GM18868 (cell line): ENCODE data around the gene MYBL2.
"Not testable (repeated sequence)": the region's sequence is repeated elsewhere in the genome, so short reads cannot be mapped to it uniquely, and the experiment has no call there.

Experiments used
- ATAC-seq: cut with Tn5 transposase; IDR thresholded peaks from one replicate; pipeline ENCODE4 v1.9.1; 2021; ENCODE audit warnings: mild to moderate bottlenecking, moderate library complexity; ENCODE audit not compliant: unreplicated experiment

MYBL2 gene

DNA sequence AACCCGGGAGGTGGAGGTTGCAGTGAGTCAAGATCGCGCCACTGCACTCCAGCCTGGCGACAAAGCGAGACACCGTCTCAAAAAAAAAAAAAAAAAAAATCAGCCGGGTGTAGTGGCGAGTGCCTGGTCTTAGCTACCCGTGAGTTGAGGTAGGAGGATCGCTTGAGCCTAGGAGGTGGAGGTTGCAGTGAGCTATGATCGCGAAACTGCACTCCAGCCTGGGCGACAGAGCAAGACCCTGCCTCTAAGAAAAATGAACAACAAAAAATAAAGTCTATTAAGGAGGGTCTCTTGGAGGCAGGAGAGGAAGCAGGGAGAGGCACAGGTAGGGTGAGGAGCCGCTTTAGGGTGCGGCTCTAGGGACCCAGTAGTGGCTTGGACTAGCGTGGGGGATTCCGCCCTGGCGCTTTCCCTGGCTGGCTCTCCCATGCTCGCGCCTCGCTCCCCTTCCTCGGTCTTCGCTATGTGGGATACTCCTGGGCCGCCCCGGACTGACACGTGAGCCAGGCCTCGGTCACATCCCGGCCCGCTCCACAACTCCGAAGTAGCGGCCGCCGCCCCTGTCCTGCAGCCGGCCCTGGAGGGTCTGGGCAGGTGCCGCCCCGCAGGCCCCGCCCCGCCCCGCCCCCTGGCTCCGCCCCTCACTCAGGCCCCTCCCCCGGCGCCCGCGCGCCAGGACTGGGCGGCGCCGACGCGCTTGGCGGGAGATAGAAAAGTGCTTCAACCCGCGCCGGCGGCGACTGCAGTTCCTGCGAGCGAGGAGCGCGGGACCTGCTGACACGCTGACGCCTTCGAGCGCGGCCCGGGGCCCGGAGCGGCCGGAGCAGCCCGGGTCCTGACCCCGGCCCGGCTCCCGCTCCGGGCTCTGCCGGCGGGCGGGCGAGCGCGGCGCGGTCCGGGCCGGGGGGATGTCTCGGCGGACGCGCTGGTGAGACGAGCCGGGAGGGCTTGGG lies at the start of gene MYBL2:
TSS of gene MYBL2 (plus strand) at position 739 of the 953 bp plus-strand sequence. CDS start at position 909, 170 bp downstream.
- ATAC-seq = peak; percentile 84

DNA sequence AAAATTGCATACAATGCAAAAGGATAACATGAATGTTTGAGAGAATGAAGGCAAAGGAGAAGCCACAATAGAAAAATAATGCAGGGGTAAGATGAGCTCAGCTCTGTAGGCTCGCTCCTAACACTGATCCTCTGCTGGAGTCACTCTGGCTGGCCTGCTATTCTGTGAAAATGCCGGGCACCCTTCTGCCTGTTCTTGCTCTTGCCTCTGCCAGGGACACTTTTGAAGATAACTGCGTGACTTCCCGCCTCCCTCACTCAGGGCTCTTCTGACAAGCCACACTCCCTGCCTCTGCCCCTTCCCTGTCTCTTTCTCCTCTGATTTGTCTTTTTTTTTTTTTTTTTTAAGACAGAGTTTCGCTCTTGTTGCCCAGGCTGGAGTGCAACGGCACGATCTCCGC lies 35.3 kb upstream of the MYBL2 start:
- ATAC-seq = no peak

DNA sequence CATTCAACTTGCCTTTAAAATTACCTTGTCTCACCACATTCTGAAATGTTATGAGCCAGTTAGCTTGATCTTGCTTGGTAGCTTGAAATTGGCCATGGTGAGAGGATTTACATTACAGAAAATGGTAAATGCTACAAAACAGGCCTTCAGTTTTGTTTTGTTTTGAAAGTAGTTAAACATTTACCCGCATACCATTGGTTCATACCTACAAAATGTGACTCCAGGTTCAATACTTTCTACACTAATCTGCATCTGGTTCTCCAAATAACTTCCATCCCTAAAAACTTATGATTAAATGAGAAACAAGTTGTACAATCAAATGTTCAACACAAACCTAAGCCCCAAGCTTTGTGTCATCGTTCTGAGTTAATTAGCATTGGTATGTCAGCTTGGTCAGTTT lies 30.5 kb upstream of the MYBL2 start:
- no peak for ATAC-seq

DNA sequence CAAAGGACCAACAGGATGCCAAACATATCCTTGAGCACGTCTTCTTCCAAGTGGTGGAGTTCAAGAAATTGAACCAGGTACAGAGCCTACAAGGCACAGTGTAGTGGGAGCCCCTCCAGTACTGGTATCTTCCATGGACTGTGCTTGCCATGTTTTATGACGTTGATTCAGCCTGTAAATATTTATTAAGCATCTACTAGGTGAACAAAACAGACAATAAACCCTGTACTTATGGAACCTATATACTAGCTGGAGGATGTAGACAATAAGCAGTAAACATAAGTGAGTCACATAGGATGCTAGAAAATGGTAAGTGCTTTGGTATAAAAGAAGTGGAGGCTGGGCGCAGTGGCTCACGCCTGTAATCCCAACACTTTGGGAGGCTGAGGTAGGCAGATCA lies 24.4 kb upstream of the MYBL2 start:
- ATAC-seq = no peak

DNA sequence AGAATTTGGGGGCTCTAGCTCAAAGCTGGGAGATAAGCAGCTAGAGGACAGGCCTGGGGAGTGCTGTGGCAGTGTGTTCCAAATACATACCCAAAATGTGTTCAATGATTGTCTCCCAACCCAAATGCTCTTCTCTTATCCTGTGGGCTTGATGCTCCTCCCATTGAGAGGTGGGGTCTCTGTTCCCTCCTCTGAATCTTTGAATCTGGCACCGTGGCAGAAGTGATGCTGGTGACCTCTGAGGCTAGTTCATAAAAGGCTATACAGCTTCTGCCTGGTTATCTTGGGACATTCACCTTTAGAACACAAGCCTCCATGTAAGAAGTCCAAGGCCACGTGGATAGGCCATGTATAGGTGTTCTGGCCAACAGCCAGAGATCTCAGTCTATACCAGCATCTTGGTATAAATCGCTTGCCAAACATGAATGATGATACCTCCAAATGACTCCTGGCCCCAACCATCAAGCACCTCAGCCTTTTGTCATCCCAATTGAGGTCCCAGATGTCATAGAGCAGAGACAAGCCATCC lies 15.9 kb upstream of the MYBL2 start:
- no peak for ATAC-seq

DNA sequence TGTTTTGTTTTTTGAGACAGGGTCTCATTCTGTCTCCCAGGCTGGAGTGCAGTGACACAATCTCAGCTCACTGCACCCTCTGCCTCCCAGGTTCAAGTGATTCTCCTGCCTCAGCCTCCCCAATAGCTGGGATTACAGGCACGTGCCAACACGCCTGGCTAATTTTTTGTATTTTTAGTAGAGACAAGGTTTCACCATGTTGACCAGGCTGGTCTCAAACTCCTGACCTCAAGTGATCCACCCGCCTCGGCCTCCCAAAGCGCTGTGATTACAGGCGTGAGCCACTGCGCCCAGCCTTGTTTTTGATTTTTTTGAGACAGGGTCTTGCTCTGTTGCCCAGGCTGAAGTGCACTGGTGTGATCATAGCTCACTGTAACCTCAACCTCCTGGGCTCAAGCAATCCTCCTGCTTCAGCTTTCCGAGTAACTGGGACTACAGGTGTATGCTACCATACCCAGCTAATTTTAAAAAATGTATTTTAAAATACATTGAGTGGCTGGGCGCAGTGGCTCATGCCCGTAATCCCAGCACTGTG lies 15.2 kb upstream of the MYBL2 start:
- not testable (repeated sequence) for ATAC-seq

DNA sequence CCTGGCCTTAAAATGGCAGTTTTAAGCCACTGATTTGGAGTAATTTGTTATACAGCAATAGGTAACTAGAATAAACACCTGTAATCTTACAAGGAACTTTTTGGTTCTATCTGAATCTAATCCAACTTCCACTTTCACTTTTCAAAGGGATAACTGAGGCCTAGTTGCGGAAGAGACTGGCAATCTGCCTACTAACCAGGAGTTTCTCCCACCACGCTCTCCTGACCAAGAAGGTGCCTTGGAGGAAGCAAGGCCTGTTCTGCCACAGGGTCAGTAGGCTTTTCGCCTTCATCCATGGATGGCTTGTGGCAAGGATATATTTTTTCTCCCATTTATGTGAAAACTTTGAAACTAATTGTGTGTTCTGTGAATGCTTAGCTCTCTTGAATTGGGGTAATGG lies 12.9 kb upstream of the MYBL2 start:
- no peak for ATAC-seq

DNA sequence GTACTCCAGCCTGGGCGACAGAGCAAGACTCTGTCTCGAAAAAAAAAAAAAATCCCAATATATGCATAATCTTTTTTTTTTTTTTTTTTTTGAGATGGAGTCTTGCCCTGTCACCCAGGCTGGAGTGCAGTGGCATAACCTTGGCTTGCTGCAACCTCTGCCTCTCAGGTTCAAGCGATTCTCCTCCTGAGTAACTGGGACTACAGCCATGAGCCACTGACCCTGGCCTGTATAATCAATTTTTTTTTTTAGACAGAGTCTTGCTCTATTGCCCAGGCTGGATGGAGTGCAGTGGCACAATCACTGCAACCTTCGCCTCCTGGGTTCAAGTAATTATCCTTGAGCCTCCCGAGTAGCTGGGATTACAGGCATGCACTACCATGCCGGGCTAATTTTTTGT lies 11.7 kb upstream of the MYBL2 start:
- not testable (repeated sequence) for ATAC-seq

DNA sequence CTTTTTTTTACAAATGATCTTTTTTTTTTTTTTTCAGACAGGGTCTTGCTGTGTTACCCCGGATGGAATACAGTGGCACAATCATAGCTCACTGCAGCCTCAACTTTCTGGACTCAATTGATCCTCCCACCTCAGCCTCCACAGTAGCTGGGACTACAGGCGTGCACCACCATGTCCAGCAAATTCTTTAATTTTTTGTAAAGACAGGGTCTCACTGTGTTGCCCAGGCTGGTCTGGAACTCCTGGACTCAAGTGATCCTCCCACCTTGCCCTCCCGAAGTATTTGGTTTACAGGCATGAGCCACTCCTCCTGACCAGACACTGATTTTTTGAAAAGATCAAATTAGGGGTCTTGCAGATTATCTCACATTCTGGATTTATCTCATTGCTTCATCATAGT lies 11.0 kb upstream of the MYBL2 start:
- ATAC-seq = no peak

DNA sequence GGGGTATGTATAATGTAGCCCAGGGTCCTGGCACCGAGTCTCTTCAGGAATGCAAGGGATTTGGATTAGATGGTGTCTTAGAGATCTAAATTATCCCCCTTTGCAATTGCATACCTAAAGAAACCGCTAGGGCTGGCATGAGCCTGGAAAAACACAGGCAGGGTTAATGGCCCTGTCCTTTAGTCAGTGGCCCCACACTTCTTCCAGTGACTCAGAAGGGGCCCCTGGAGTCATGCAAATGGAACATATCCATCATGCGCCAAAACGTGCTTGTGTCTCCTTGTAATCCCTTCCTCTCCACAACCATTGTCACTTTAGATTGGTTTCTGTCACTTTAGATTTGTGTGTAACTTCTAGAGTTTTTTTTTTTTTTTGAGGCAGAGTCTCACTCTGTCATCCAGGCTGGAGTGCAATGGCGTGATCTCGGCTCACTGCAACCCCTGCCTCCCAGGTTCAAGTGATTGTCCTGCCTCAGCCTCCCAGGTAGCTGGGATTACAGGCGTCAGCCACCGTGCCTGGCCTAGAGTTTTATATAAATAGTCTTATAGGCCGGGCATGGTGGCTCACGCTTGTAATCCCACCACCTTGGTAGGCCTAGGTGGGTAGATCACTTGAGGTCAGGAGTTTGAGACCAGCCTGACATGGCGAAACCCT lies 8.7 kb upstream of the MYBL2 start:
- peak; percentile 3 for ATAC-seq

DNA sequence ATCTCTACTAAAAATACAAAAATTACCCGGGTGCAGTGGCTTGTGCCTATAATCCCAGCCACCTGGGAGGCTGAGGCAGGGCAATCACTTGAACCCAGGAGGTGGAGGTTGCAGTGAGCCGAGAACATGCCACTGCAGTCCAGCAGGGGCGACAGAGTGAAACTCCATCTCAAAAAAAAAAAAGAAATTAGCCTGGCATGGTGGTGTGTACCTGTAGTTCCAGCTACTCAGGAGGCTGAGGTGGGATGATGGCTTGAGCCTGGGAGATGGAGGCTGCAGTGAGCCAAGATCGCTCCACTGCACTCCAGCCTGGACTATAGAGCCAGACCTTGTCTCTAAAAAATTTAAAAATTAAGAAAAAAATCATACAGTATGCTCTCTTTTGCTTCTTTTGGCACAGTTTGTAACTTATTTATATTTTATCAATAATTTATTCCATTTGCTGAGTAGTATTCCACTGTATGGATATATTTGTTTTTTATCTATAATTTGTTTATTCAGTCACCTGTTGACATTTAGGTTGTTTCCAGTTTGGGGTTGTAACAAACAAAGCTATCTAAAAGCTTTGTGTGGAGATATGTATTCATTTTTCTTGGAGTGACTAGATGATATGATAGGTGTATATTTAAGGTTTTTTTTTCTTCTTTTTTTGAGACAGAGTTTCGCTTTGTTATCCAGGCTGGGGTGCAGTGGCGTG lies 8.0 kb upstream of the MYBL2 start:
- no peak for ATAC-seq

DNA sequence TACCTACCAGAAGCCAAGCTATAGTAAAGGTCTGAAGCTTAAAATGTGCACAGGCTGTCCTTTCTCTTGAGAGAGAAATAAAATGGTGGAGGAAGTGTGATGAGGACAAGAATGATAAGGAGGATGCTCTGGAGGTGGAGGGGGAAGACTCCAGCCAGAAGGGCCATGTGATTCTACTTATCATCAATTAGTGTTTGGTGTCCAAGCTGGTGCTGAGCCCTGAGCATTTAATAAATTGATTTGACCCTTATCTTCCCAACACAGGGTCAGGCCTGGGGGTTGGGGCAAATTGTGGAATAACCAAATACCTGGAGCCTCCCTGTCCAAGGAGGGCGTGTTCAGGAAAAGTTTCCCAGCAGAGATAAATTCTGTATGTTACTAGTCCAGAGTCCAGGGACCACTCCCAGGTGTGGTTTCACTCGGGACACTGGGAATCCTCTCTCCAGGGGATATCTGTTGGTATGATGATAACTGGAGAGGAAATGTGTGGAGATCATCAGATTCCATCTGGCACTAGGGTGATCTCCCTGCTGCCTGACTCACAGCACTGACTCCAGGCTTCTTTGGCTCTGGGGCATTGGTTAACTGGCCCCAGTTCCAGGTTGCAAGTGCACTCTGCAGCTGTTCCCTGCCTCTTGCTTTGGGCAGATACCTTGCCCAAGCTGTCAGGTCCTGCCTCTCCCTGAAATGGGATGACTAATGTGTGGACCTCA lies 3.8 kb upstream of the MYBL2 start:
- ATAC-seq = no peak

DNA sequence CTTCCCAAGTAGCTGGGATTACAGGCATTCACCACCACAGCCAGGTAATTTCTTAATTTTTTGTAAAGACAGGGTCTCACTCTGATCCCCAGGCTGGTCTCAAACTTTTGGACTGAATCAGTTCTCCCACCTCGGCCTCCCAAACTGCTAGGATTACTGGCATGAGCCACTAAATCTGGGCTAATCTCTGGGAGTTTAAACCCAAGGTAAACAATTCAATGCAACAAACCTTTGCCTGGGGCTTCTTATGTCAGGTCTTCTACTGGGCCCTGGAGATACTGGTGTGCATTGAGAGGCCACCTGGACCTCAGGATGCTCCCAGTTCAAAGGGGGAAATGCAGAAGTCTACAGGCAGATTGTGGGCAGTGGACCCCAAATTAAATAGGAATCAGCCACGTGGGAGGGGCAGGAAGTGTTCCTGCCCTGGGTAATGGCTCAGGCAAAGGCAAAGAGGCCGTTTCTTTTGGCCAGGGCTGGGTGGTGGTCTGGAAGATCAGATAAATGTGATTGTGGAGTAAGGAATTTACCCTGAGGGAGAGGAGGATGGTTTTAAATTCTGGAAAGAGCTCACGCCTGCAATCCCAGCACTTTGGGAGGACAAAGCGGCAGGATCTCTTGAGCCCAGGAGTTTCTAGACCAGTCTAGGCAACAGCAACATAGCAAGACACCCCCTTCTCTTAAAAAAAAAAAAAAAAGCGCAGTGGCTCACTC lies 1.3 kb upstream of the MYBL2 start:
- no peak for ATAC-seq

DNA sequence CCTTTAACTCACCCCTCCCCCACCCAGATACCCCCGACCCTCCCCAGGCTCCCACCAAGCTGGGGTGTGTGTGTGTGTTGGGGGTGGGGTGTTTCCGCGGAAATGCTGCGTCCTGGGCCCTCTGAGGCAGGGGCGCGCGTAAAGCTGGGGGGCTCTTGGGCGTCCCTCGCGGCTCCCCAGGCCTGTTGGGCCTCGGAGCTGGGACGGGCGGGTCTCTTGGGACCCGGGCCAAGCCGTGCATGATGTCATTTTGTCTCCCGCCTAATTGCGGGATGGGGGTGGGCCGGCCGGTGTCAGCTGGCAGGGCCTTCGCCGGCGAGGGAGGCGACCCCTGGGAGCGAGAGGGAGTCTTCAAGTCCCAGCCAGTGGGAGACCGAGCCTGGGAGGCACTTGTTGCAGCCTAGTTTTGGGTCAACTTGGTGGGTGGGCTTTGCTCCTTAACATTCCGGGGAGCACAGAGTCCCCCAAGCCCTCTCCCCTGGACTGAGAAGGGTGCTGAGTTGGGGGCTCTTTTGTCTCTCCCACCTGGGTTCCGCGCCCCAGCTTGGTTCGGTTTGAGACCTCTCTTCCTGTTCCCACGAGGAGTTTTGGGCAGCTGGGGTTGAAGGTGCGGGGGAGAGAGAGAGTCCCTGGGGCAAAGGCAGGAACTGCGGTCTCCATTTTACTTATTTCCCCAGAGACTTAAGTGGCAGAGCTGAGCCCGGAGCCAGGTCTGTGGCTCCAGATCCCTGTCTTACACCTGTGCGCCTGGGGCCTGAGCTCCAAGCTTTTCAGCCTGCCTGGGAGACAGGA lies 623 bp downstream of the MYBL2 start:
- ATAC-seq = peak; percentile 26

DNA sequence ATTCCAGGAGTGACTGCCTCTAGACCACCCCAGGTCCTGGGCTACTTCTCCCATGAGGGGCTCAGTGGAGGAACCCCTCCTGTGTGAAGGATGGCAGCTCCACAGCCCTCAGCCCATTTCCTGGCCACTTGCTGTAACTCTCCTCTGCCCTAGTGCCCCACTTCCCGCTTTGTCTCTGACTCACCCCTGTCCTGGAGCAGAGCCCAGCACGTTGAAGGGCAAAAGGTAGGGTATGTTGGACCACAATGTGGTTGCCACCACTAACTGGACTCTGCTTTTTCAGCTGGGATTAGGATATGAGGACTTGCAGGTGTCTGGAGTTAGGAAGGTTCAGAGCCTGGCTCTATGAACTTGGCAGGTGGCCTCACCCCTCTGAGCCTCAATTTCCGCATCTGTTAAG lies 2.4 kb downstream of the MYBL2 start:
- ATAC-seq = no peak

DNA sequence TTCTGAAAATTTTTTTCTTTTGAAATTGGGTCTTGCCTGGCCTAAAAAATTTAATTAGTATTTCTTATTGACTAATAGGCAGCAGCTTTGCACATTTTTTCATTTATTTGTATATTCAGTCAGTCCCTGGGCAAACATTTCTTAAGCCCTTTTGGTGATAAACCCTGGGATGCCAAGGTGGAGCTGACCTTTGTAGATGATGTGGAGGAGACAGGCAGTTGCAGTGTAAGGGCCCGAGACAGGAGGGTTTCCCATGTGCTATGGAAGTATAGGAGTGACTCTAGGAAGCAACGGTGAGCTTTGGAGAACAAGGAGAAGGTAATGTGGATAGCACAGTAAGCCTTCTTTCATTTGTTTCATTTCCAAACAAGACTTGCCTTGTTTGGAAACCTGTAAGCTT lies 3.5 kb downstream of the MYBL2 start:
- no peak for ATAC-seq

DNA sequence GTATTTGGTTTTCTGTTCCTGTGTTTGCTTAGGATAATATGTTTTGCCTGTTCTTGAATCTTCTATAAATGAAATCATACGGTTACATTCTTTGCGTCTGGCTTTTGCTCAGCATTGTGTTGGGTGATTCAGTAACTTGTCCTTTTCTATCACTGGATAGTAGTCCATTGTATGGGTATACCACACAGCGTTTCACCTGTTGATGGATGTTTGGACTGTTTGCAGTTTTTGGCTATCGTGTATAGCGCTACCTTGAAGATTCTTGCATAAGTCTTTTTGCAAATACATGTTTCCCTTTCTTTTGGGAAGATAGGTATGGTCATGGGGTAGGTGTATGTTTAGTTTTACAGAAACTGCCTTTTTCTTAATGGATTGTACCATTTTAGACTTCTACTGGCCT lies 9.5 kb downstream of the MYBL2 start:
- no peak for ATAC-seq

DNA sequence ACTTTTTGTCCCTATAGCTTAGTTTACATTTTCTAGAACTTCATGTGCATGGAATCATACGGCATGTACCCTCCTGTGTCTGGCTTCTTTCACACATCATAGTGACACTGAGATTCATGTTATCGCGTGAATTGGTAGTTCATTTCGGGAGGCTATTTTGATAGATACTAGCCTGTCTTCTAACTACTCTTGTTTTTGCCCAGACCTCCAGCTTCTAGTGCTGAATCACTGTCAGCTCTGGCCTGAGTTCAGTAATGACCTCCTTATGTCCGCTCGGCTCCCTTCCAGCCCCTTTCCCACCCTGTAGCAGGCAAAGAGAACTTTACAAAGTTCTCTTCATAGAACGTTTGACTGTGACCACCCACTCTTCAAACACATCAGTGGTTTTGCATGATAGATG lies 14.1 kb downstream of the MYBL2 start:
- peak; percentile 31 for ATAC-seq

DNA sequence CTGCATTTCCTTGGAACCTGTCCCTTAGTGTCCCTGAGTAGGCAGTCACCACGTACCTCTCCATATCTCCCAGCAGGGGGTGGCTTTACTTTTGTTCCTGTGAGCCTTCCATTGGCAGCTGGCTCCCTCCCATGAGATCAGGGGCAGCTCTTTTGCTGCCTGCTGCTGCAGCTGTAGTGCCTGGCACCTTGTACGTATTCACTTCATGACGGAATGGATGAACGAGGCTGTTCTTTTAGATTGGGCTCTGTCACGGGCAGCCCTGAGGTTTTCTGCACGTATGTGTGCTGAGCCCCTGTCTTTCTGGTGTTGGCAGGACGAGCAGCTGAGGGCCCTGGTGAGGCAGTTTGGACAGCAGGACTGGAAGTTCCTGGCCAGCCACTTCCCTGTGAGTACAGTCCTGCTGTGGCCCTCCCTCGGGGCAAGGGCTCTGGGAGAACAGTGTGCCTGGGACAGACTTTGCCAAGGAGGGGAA lies 14.6 kb downstream of the MYBL2 start:
- peak; percentile 17 for ATAC-seq
